ENCODE measurements around the gene BCAS3.

- TF ChIP-seq ELF4 (IDR thresholded peaks at IDR 0.05) = no peak
- no peak for TF ChIP-seq ARNT (IDR thresholded peaks at IDR 0.05)
- no peak for TF ChIP-seq SUZ12 (IDR thresholded peaks at IDR 0.05)
- TF ChIP-seq L3MBTL2 (conservative IDR thresholded peaks at IDR 0.05) = no peak
- TF ChIP-seq, protein P1, sequence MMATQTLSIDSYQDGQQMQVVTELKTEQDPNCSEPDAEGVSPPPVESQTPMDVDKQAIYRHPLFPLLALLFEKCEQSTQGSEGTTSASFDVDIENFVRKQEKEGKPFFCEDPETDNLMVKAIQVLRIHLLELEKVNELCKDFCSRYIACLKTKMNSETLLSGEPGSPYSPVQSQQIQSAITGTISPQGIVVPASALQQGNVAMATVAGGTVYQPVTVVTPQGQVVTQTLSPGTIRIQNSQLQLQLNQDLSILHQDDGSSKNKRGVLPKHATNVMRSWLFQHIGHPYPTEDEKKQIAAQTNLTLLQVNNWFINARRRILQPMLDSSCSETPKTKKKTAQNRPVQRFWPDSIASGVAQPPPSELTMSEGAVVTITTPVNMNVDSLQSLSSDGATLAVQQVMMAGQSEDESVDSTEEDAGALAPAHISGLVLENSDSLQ (IDR thresholded peaks at IDR 0.05) = no peak
- no peak for TF ChIP-seq FOXK2 (IDR thresholded peaks at IDR 0.05)
- TF ChIP-seq SP1 (IDR thresholded peaks at IDR 0.05) = no peak
- TF ChIP-seq NFRKB (IDR thresholded peaks at IDR 0.05) = no peak
- TF ChIP-seq CTBP1 (IDR thresholded peaks at IDR 0.05; ENCODE audit: borderline replicate concordance) = no peak
- no peak for TF ChIP-seq FOXM1 (IDR thresholded peaks at IDR 0.05; ENCODE audit: borderline replicate concordance)
- no peak for TF ChIP-seq HDGF (IDR thresholded peaks at IDR 0.05; ENCODE audit: borderline replicate concordance)
- no peak for TF ChIP-seq FOXA1 (IDR thresholded peaks at IDR 0.05)
Observed at GRCh38 chr17:61097781-61098180, 420.1 kb downstream of the BCAS3 start.
